Measurements from ENCODE around the gene PRKD2. TPM values are rescaled to one million over a fixed set of nuclear protein-coding genes. Genes with fewer than 3 reads are reported as not detected.
A peak's percentile ranks its signal among the peaks of the same experiment; 100 is the strongest.

The PRKD2 gene
- total RNA-seq, 1 donor from 2014 or later = 191 TPM

DNA sequence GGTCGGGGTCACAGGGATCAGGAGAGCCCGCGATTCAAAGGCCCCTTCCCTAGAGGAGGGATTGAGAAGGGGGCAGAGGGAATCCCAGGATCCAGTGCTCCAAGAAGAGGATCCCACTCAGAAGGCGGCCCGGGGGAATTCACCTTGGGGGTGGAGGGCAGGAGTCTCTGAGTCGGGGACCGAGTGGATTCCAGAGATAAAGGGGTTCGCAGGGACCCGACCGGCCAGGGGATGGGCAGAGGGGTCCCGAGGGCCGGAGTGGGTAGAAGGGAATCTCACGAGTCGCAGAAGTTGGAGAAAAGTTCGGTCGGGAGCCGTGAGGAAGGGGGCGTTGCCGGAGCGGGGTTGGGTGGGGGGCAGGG is 261 bp downstream of the PRKD2 start:
- Mint-ChIP-seq H3K36me3 (ENCODE audit: low read depth) (peaks cover 38% of the 10 kb centered on the region), H3K4me1 (peaks cover 72% of the 10 kb centered on the region), H3K27ac (peak overlapping the region; percentile 97), H3K27me3 (no peaks in the 10 kb centered on the region), H3K4me3 (peak overlapping the region; percentile 94), H3K9me3 (no peaks in the 10 kb centered on the region)
- no peak for DNase-seq
- no peak for ATAC-seq (ENCODE audit: low read depth)
- TF ChIP-seq, protein P1, sequence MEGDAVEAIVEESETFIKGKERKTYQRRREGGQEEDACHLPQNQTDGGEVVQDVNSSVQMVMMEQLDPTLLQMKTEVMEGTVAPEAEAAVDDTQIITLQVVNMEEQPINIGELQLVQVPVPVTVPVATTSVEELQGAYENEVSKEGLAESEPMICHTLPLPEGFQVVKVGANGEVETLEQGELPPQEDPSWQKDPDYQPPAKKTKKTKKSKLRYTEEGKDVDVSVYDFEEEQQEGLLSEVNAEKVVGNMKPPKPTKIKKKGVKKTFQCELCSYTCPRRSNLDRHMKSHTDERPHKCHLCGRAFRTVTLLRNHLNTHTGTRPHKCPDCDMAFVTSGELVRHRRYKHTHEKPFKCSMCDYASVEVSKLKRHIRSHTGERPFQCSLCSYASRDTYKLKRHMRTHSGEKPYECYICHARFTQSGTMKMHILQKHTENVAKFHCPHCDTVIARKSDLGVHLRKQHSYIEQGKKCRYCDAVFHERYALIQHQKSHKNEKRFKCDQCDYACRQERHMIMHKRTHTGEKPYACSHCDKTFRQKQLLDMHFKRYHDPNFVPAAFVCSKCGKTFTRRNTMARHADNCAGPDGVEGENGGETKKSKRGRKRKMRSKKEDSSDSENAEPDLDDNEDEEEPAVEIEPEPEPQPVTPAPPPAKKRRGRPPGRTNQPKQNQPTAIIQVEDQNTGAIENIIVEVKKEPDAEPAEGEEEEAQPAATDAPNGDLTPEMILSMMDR (IDR thresholded peaks at IDR 0.05) = no peak
- intact Hi-C loops (cut with micrococcal nuclease) = loop anchor here (1.0 to 2.0 kb wide), 2 partner anchors 70 to 396 kb away; no protein-coding TSS in a partner anchor
- ChIA-PET CTCF (interaction anchor here (1.0 to 2.4 kb wide), 2 partner anchors 12 to 54 kb away, joined by 3 to 10 read pairs; no protein-coding TSS in a partner anchor), POLR2A (interaction anchor here (0.5 to 1.6 kb wide), 11 partner anchors 12 to 1908 kb away, joined by 3 to 11 read pairs (median 5); partner anchors contain the start of genes AP2S1 and CALM3)

DNA sequence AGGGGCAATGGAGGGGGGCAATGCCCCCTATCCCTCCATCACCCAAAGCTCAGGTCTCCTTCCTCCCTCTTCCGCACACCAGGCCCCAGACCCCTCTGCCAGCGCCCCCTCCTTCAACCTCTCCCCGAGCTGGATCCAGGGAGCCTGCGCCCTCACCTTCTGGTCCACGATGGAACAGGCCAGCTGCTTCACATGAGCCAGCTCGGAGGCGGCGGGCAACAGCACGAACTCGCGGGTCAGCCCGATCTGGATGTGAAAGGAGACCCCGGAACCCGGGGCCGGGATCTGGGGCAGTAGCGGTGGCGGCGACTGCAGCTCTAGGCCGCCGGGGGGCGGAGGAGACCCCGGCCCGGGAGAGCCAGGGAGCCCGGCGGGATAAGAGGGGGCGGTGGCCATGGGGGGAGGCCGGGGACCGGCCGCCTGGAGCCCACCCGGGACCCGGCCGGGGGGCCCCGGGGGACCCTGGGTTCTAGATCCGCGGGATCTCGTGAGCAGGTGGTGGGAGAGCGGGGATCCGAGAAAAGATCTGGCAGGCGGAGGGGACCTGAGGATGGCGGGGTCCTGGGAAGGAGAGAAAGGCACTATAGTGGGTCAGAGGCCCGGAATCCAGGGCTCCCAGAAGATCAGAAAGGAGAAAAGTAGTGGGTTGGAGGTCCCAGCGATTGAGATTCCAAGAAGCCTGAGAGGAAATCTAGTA is 791 bp downstream of the PRKD2 start:
- TF ChIP-seq, protein P1 (IDR thresholded peaks at IDR 0.05) = no peak
- no peaks in the 10 kb centered on the region for H3K27me3 Mint-ChIP-seq
- intact Hi-C loops (cut with micrococcal nuclease) = loop anchor here (2.0 kb wide), 1 partner anchor 71 kb away; no protein-coding TSS in a partner anchor
- ATAC-seq (ENCODE audit: low read depth) (no peak), DNase-seq (no peak)
- ChIA-PET CTCF (interaction anchor here (1.0 to 2.4 kb wide), 2 partner anchors 13 to 54 kb away, joined by 3 to 10 read pairs; no protein-coding TSS in a partner anchor), POLR2A (interaction anchor here (0.5 to 3.0 kb wide), 16 partner anchors 11 to 815 kb away, joined by 3 to 27 read pairs (median 5); partner anchors contain the start of genes AP2S1 and CALM3)
- H3K4me3 Mint-ChIP-seq = peak overlapping the region; percentile 94
- peaks cover 34% of the 10 kb centered on the region for H3K36me3 Mint-ChIP-seq (ENCODE audit: low read depth)
- H3K4me1 Mint-ChIP-seq = peaks cover 67% of the 10 kb centered on the region
- H3K27ac Mint-ChIP-seq = peak overlapping the region; percentile 97
- no peaks in the 10 kb centered on the region for H3K9me3 Mint-ChIP-seq

DNA sequence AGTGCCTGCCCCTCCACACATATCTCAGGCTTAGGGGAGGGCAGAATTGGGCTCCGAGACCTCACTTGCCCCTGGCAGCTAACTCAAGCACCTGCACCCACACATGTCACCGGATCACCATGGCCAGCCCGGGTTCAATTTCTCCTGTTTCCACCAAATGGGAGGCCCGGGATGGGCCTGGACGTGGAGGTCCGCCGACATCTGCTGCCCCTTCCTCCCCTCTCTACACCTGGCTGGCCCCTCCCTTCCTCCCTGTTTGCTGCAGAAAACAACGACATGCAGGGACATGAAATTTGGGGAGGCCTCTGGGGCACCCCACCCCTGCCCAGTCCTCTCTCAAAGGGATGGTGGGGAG is 1.3 kb downstream of the PRKD2 start:
- no peak for ATAC-seq (ENCODE audit: low read depth)
- intact Hi-C loops (cut with micrococcal nuclease) = no loop called here
- peak overlapping the region; percentile 94 for H3K4me3 Mint-ChIP-seq
- H3K9me3 Mint-ChIP-seq = no peaks in the 10 kb centered on the region
- H3K27ac Mint-ChIP-seq = peak overlapping the region; percentile 97
- peaks cover 62% of the 10 kb centered on the region for H3K4me1 Mint-ChIP-seq
- TF ChIP-seq, protein P1 (IDR thresholded peaks at IDR 0.05) = no peak
- H3K27me3 Mint-ChIP-seq = no peaks in the 10 kb centered on the region
- POLR2A ChIA-PET = interaction anchor here (0.7 to 3.0 kb wide), 8 partner anchors 10 to 516 kb away, joined by 3 to 27 read pairs (median 5); partner anchors contain the start of gene CALM3
- peaks cover 34% of the 10 kb centered on the region for H3K36me3 Mint-ChIP-seq (ENCODE audit: low read depth)
- CTCF ChIA-PET = interaction anchor here (2.4 kb wide), 1 partner anchor 13 kb away, joined by 10 read pairs; no protein-coding TSS in a partner anchor
- DNase-seq = no peak

GRCh38 chr19:46714444-46715106 is 2.3 kb downstream of the PRKD2 start:
- Mint-ChIP-seq H3K36me3 (ENCODE audit: low read depth) (peaks cover 42% of the 10 kb centered on the region), H3K4me1 (peaks cover 51% of the 10 kb centered on the region), H3K4me3 (peak overlapping the region; percentile 94), H3K27ac (peak overlapping the region; percentile 97), H3K27me3 (no peaks in the 10 kb centered on the region), H3K9me3 (no peaks in the 10 kb centered on the region)
- intact Hi-C loops (cut with micrococcal nuclease) = loop anchor here (1.0 kb wide), 2 partner anchors 10 to 14 kb away; no protein-coding TSS in a partner anchor
- DNase-seq (peak; percentile 60), ATAC-seq (ENCODE audit: low read depth) (peak; percentile 26)
- POLR2A ChIA-PET = interaction anchor here (0.6 to 4.0 kb wide), 21 partner anchors 9 to 417 kb away, joined by 3 to 50 read pairs (median 6); partner anchors contain the start of genes AP2S1, CALM3, DACT3 and FKRP
- CTCF ChIA-PET = interaction anchor here (0.8 to 3.2 kb wide), 5 partner anchors 9 to 53 kb away, joined by 3 to 32 read pairs (median 5); no protein-coding TSS in a partner anchor
- TF ChIP-seq, protein P1 (IDR thresholded peaks at IDR 0.05) = no peak

All from activated B cell treated with CpG ODN at 0.5 μM for 24 hours (primary cell).